T-cell (primary cell): ENCODE measurements around the gene PPP2R5A. TPM values are rescaled to one million over a fixed set of nuclear protein-coding genes. Genes with fewer than 3 reads are reported as not detected.
A peak's percentile ranks its signal among the peaks of the same experiment; 100 is the strongest.
"Not testable (repeated sequence)": the region's sequence is repeated elsewhere in the genome, so short reads cannot be mapped to it uniquely, and the experiment has no call there.

Source experiments
- ATAC-seq, 4 experiments: fragments of 200-7000 bp in 3 of 4; fragments of 150-1000 bp in 1 of 4; cut with Tn5 transposase; replicated peaks in 1 of 4; 1 replicate in 3 of 4; 2 replicates in 1 of 4; pipeline ENCODE4 v1.10.0; 2021; ENCODE audit warnings: moderate library complexity in 3 of 4, mild to moderate bottlenecking in 2 of 4, moderate number of reproducible peaks in 1 of 4
- CTCF ChIA-PET, 2 donors: fragments of 300-600 bp; sonication (Branson Sonifier 250); formaldehyde crosslinking; loops; one replicate each; lab custom pipeline; 2022; ENCODE audit warnings: antibody characterized with exemption in 2 of 2; lab: Charles Lee
- POLR2A ChIA-PET, 2 donors: fragments of 300-600 bp; sonication (Branson Sonifier 250); formaldehyde crosslinking; loops; one replicate each; lab custom pipeline; 2022; ENCODE audit warnings: antibody characterized with exemption in 2 of 2; lab: Charles Lee
- DNase-seq, 35 experiments: peaks; one replicate each; pipeline versions ENCODE4 v3.0.0 to v3.0.0-alpha.2; 2013 to 2023
- H3K27ac ChIP-seq: one replicate; pipeline ENCODE4 v1.5.1; 2013; ENCODE audit warnings: low read length
- H3K27me3 ChIP-seq, 2 experiments: replicated peaks in 1 of 2; 1 replicate in 1 of 2; 2 replicates in 1 of 2; pipeline versions ENCODE4 v1.6.1 to v1.7.0; 2013; ENCODE audit warnings: low read length in 1 of 2, mixed read lengths in 1 of 2; ENCODE audit not compliant: control insufficient read depth in 2 of 2, insufficient read depth in 2 of 2; ENCODE audit errors: extremely low read depth in 1 of 2
- H3K36me3 ChIP-seq, 2 donors: 1 replicate in 1 of 2; 2 replicates in 1 of 2; pipeline versions ENCODE4 v1.6.1 to v1.7.0; 2013; ENCODE audit warnings: low read length in 1 of 2; ENCODE audit not compliant: control insufficient read depth in 2 of 2, insufficient read depth in 1 of 2; ENCODE audit errors: extremely low read depth in 1 of 2
- H3K4me1 ChIP-seq, 2 experiments: 1 replicate in 1 of 2; 2 replicates in 1 of 2; pipeline versions ENCODE4 v1.6.1 to v1.7.0; 2013; ENCODE audit warnings: low read length in 2 of 2, mixed read lengths in 1 of 2; ENCODE audit not compliant: insufficient read depth in 2 of 2, control insufficient read depth in 1 of 2; ENCODE audit errors: extremely low read depth in 1 of 2
- H3K4me3 ChIP-seq, 2 donors: 1 replicate in 1 of 2; 2 replicates in 1 of 2; pipeline versions ENCODE4 v1.5.1 to v1.7.0; 2013; ENCODE audit warnings: mild to moderate bottlenecking in 2 of 2, low read length in 1 of 2, moderate library complexity in 1 of 2; ENCODE audit not compliant: control insufficient read depth in 1 of 2; ENCODE audit errors: extremely low read depth in 1 of 2
- H3K9me3 ChIP-seq: 2 replicates; pipeline ENCODE4 v1.7.0; 2013
- H3K27ac Mint-ChIP-seq, 2 donors: one replicate each; pipeline ENCODE4 v1.8.0; 2020 to 2021; ENCODE audit warnings: mild to moderate bottlenecking in 2 of 2, mixed read lengths in 2 of 2
- H3K27me3 Mint-ChIP-seq, 2 donors: one replicate each; pipeline ENCODE4 v1.8.0; 2021 to 2022; ENCODE audit warnings: mixed read lengths in 2 of 2
- H3K36me3 Mint-ChIP-seq: one replicate; pipeline ENCODE4 v1.8.0; 2021; ENCODE audit warnings: mixed read lengths
- H3K4me1 Mint-ChIP-seq, 3 donors: one replicate each; pipeline ENCODE4 v1.8.0; 2020 to 2022; ENCODE audit warnings: mixed read lengths in 3 of 3, mild to moderate bottlenecking in 1 of 3
- H3K4me3 Mint-ChIP-seq, 3 donors: one replicate each; pipeline ENCODE4 v1.8.0; 2020 to 2022; ENCODE audit warnings: mild to moderate bottlenecking in 3 of 3, mixed read lengths in 3 of 3, moderate library complexity in 3 of 3
- H3K9me3 Mint-ChIP-seq, 3 donors: one replicate each; pipeline ENCODE4 v1.8.0; 2020 to 2022; ENCODE audit warnings: mixed read lengths in 3 of 3
- WGBS: methylation state at CpG from one replicate; pipeline ENCODE4 v1.1.5; 2013; ENCODE audit warnings: missing lambda C conversion rate; ENCODE audit not compliant: insufficient coverage; 5-methylcytosine and 5-hydroxymethylcytosine counted together
- total RNA-seq, 35 experiments: library from RNA in 6 of 35; stranded (reverse) in 6 of 35; fragments of 120-200 nt in 1 of 35; gene quantifications; one replicate each; pipeline versions ENCODE4 v1.2.1 to v1.2.4 and lab custom pipeline; 2013 to 2026

Gene PPP2R5A
- total RNA-seq, 5 donors from 2014 or later (not counting 1 experiment from before 2014, with no cell fraction given): 40.4 to 51.1 (median 46.7) TPM

- H3K36me3 Mint-ChIP-seq: peaks cover 41% of the 10 kb centered on the region
- POLR2A ChIA-PET, H3K4me3 Mint-ChIP-seq, CTCF ChIA-PET, H3K27ac ChIP-seq, ATAC-seq, H3K9me3 ChIP-seq, H3K4me3 ChIP-seq, DNase-seq, H3K9me3 Mint-ChIP-seq, H3K27me3 ChIP-seq, H3K27me3 Mint-ChIP-seq: not testable (repeated sequence)
- peaks cover 5 to 21% of the 10 kb centered on the region in 2 donors for H3K36me3 ChIP-seq
- 95% methylated on average over 2 of the region's 7 CpGs for WGBS
- H3K27ac Mint-ChIP-seq: peak overlapping the region in 1 of 2 donors; percentile 11
- peaks cover 77 to 89% (median 81%) of the 10 kb centered on the region in 3 donors for H3K4me1 Mint-ChIP-seq
- peaks cover 3 to 10% of the 10 kb centered on the region in 2 experiments for H3K4me1 ChIP-seq
Observed at GRCh38 chr1:212305984-212306452, 20.8 kb downstream of the PPP2R5A start.

DNA sequence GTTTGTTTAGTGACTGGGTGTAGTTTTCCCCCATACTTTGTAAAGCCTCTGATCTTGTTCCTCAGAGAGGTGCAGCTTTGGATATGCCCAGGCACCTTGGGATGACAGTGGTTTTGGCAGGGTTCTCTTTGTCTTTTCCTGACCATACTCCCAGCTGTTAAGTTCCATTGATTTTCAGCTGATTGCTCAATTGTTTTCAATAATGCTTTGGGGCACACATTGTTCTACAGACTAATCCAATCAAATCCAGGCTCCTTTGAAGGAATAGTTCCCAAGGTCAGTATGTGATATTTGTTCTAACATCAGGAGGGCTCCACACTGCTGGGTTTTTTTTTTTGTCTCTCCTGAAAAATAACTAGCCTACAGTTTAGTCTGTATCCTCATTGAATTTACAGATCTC, 24.8 kb downstream of the PPP2R5A start:
- POLR2A ChIA-PET: no interaction called here
- no peaks in the 10 kb centered on the region for H3K27me3 Mint-ChIP-seq
- ATAC-seq (no peak), DNase-seq (no peak)
- CTCF ChIA-PET: interaction anchor here in 1 of 2 donors (0.8 to 1.6 kb wide), 3 partner anchors 17 to 629 kb away, joined by 3 to 9 read pairs (median 3); no protein-coding TSS in a partner anchor
- peak overlapping the region in 1 of 2 donors; percentile 39 for H3K27ac Mint-ChIP-seq
- peaks cover 57 to 66% (median 63%) of the 10 kb centered on the region in 3 donors for H3K4me1 Mint-ChIP-seq
- H3K27me3 ChIP-seq: no peaks in the 10 kb centered on the region
- H3K36me3 ChIP-seq: peaks cover 5 to 26% of the 10 kb centered on the region in 2 donors
- peaks cover 52% of the 10 kb centered on the region for H3K36me3 Mint-ChIP-seq
- peaks cover 0 to 3% (median 0%) of the 10 kb centered on the region in 3 donors for H3K9me3 Mint-ChIP-seq
- H3K4me3 ChIP-seq: no peak overlapping the region
- H3K4me1 ChIP-seq: peaks cover 0 to 15% of the 10 kb centered on the region in 2 experiments
- no peaks in the 10 kb centered on the region for H3K9me3 ChIP-seq
- H3K27ac ChIP-seq: no peak overlapping the region
- H3K4me3 Mint-ChIP-seq: no peak overlapping the region

- no peak for ATAC-seq
- no peak for DNase-seq
- peaks cover 57 to 66% (median 64%) of the 10 kb centered on the region in 3 donors for H3K4me1 Mint-ChIP-seq
- peak overlapping the region in 1 of 2 donors; percentile 39 for H3K27ac Mint-ChIP-seq
- no peaks in the 10 kb centered on the region for H3K27me3 ChIP-seq
- CTCF ChIA-PET: interaction anchor here (1.1 to 1.6 kb wide), 3 partner anchors 17 to 146 kb away, joined by 3 to 9 read pairs (median 9); no protein-coding TSS in a partner anchor
- POLR2A ChIA-PET: interaction anchor here in 1 of 2 donors (0.6 kb wide), 1 partner anchor 232 kb away, joined by 6 read pairs; no protein-coding TSS in a partner anchor
- no peaks in the 10 kb centered on the region for H3K9me3 ChIP-seq
- no peaks in the 10 kb centered on the region for H3K27me3 Mint-ChIP-seq
- H3K36me3 ChIP-seq: peaks cover 5 to 26% of the 10 kb centered on the region in 2 donors
- H3K4me3 Mint-ChIP-seq: no peak overlapping the region
- peaks cover 0 to 3% (median 0%) of the 10 kb centered on the region in 3 donors for H3K9me3 Mint-ChIP-seq
- H3K4me3 ChIP-seq: no peak overlapping the region
- peaks cover 50% of the 10 kb centered on the region for H3K36me3 Mint-ChIP-seq
- no CpG with 5 or more reads among the region's 3 CpGs for WGBS
- no peak overlapping the region for H3K27ac ChIP-seq
- peaks cover 4 to 12% of the 10 kb centered on the region in 2 experiments for H3K4me1 ChIP-seq
Observed at GRCh38 chr1:212310383-212310782, 25.2 kb downstream of the PPP2R5A start.

DNA sequence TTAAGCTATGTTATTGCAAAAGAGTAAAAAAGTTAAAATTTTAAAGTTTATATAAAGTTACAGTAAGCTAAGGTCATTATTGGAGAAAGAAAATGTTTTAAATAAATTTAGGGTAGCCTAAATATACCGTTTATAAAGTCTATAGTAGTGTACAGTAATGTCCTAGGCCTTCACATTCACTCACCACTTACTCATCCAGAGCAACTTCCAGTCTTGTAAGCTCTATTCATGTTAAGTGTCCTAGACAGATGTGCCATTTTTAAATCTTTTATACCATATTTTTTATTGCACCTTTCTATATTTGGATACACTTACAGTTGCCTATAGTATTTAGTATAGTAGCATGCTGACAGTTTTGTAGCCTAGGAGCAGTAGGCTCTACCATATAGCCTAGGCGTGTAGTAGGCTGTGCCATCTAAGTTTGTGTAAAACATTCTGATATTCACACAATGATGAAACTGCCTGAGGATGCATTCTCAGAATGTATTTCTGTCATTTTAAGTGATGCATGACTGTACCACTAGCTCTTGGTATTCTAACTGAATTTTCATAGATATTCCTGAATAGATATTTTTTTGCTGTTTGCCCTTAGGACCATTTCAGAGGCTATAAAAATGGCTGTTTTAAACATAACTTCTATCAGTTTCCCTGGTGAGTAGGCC, 26.8 kb downstream of the PPP2R5A start:
- DNase-seq (no peak), ATAC-seq (no peak)
- Histone ChIP-seq H3K4me3 (no peak overlapping the region), H3K4me1 (peaks cover 5 to 15% of the 10 kb centered on the region in 2 experiments), H3K9me3 (no peaks in the 10 kb centered on the region), H3K36me3 (peaks cover 5 to 23% of the 10 kb centered on the region in 2 donors), H3K27me3 (no peaks in the 10 kb centered on the region), H3K27ac (no peak overlapping the region)
- Mint-ChIP-seq H3K4me3 (no peak overlapping the region), H3K9me3 (peaks cover 0 to 3% (median 0%) of the 10 kb centered on the region in 3 donors), H3K36me3 (peaks cover 44% of the 10 kb centered on the region), H3K4me1 (peaks cover 60 to 69% (median 69%) of the 10 kb centered on the region in 3 donors), H3K27me3 (no peaks in the 10 kb centered on the region), H3K27ac (no peak overlapping the region)
- ChIA-PET CTCF (interaction anchor here in 1 of 2 donors (0.6 to 0.7 kb wide), 2 partner anchors 75 to 965 kb away, joined by 3 to 4 read pairs; no protein-coding TSS in a partner anchor), POLR2A (interaction anchor here in 1 of 2 donors (0.6 to 1.5 kb wide), 3 partner anchors 18 to 245 kb away, joined by 4 to 5 read pairs (median 5); no protein-coding TSS in a partner anchor)
- WGBS: no CpG with 5 or more reads among the region's 2 CpGs

DNA sequence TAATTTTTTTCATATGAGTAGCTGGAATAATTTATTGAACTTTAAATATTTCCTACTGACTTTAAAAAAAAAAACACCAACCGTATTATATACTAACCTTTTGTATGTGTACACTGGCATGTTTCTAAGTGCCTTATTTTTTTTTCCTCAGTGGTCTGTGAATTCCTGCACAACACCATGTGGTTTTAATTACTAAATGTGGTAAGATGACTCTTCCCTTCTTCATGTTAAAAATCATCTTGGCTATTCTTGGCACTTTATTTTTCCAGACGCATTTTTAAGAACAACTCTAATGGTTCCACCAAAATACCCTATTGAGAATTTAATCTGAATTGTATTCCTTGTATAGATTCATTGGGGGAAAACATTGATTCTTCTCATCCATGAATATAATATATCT, 28.4 kb downstream of the PPP2R5A start:
- Mint-ChIP-seq H3K4me3 (no peak overlapping the region), H3K9me3 (peaks cover 0 to 3% (median 0%) of the 10 kb centered on the region in 3 donors), H3K27me3 (no peaks in the 10 kb centered on the region), H3K4me1 (peaks cover 56 to 70% (median 67%) of the 10 kb centered on the region in 3 donors), H3K27ac (no peak overlapping the region), H3K36me3 (peaks cover 35% of the 10 kb centered on the region)
- no peaks in the 10 kb centered on the region for H3K9me3 ChIP-seq
- WGBS: no CpG with 5 or more reads among the region's 2 CpGs
- H3K27ac ChIP-seq: no peak overlapping the region
- ATAC-seq (no peak), DNase-seq (no peak)
- CTCF ChIA-PET: interaction anchor here (0.7 to 1.5 kb wide), 3 partner anchors 243 to 614 kb away, joined by 3 to 8 read pairs (median 4); no protein-coding TSS in a partner anchor
- POLR2A ChIA-PET: interaction anchor here (0.6 kb wide), 2 partner anchors 27 to 276 kb away, joined by 4 read pairs; no protein-coding TSS in a partner anchor
- H3K27me3 ChIP-seq: no peaks in the 10 kb centered on the region
- H3K4me3 ChIP-seq: no peak overlapping the region
- H3K4me1 ChIP-seq: peaks cover 5 to 17% of the 10 kb centered on the region in 2 experiments
- peaks cover 3 to 21% of the 10 kb centered on the region in 2 donors for H3K36me3 ChIP-seq

DNA sequence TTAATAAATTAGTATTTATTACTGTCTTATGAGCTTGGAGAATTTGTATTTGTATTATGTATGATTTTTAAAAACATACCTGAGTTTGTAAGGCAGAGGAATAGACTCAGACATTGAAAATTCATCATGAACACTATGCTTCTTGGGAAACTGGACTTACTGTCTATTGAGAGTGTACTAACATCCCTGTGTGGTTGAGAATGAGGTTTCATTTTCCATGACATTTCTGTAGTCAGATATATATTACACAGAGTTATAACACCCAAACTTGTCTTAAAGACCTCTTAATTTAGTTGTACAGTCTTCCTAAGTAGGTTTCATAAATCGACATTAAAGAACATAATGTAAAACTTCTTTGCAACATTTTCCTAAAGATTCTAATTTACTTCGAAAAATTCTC, 30.0 kb downstream of the PPP2R5A start:
- WGBS: no CpG with 5 or more reads among the region's 2 CpGs
- Histone ChIP-seq H3K27ac (no peak overlapping the region), H3K4me3 (no peak overlapping the region), H3K27me3 (no peaks in the 10 kb centered on the region), H3K36me3 (peaks cover 0 to 9% of the 10 kb centered on the region in 2 donors), H3K4me1 (peaks cover 5 to 17% of the 10 kb centered on the region in 2 experiments), H3K9me3 (no peaks in the 10 kb centered on the region)
- no peak for DNase-seq
- Mint-ChIP-seq H3K4me3 (no peak overlapping the region), H3K27me3 (no peaks in the 10 kb centered on the region), H3K36me3 (peaks cover 23% of the 10 kb centered on the region), H3K9me3 (peaks cover 0 to 3% (median 0%) of the 10 kb centered on the region in 3 donors), H3K4me1 (peaks cover 41 to 58% (median 56%) of the 10 kb centered on the region in 3 donors), H3K27ac (no peak overlapping the region)
- ATAC-seq: no peak
- ChIA-PET POLR2A (no interaction called here), CTCF (interaction anchor here in 1 of 2 donors (1.3 kb wide), 1 partner anchor 25 kb away, joined by 3 read pairs; no protein-coding TSS in a partner anchor)
